GM23248 (cell line): ENCODE results near the gene LBHD1. TPM values are rescaled to one million over a fixed set of nuclear protein-coding genes. Genes with fewer than 3 reads are reported as not detected.
A peak's percentile ranks its signal among the peaks of the same experiment; 100 is the strongest.

Experiments used
- DNase-seq: peaks from one replicate; pipeline ENCODE4 v3.0.0-alpha.2; 2015
- H2AFZ ChIP-seq: fragments of 200-600 bp; sonication (generic); 2 replicates; pipeline ENCODE4 v1.6.1; 2016; ENCODE audit warnings: antibody characterized with exemption
- H3F3A ChIP-seq: fragments of 200-600 bp; sonication (generic); 2 replicates; pipeline ENCODE4 v1.6.1; 2016; ENCODE audit warnings: mild to moderate bottlenecking, antibody characterized with exemption, mixed run types; ENCODE audit not compliant: insufficient read depth
- H3K27ac ChIP-seq: fragments of 200-600 bp; sonication (generic); 2 replicates; pipeline ENCODE4 v1.5.1; 2016; ENCODE audit warnings: mild to moderate bottlenecking
- H3K27me3 ChIP-seq: fragments of 200-600 bp; sonication (generic); replicated peaks from 2 replicates; pipeline ENCODE4 v1.6.1; 2016; ENCODE audit warnings: mild to moderate bottlenecking; ENCODE audit not compliant: insufficient read depth
- H3K36me3 ChIP-seq: fragments of 200-600 bp; sonication (generic); 2 replicates; pipeline ENCODE4 v1.6.1; 2016; ENCODE audit warnings: low read depth, mild to moderate bottlenecking
- H3K4me1 ChIP-seq: fragments of 200-600 bp; sonication (generic); 2 replicates; pipeline ENCODE4 v1.6.1; 2016; ENCODE audit warnings: mild to moderate bottlenecking; ENCODE audit not compliant: insufficient read depth
- H3K4me2 ChIP-seq: fragments of 200-600 bp; sonication (generic); one replicate; pipeline ENCODE4 v1.6.1; 2016; ENCODE audit warnings: mild to moderate bottlenecking; ENCODE audit not compliant: unreplicated experiment
- H3K4me3 ChIP-seq: fragments of 200-600 bp; sonication (generic); 2 replicates; pipeline ENCODE4 v1.5.1; 2016; ENCODE audit warnings: mild to moderate bottlenecking
- H3K79me2 ChIP-seq: fragments of 200-600 bp; sonication (generic); 2 replicates; pipeline ENCODE4 v1.6.1; 2016; ENCODE audit warnings: mild to moderate bottlenecking; ENCODE audit not compliant: insufficient read depth
- H3K9ac ChIP-seq: fragments of 200-600 bp; sonication (generic); 2 replicates; pipeline ENCODE4 v1.6.1; 2016; ENCODE audit warnings: mild to moderate bottlenecking
- H3K9me2 ChIP-seq: fragments of 200-600 bp; sonication (generic); 2 replicates; pipeline ENCODE4 v1.6.1; 2016; ENCODE audit warnings: mixed run types, mild to moderate bottlenecking, moderate library complexity; ENCODE audit not compliant: insufficient read depth
- H3K9me3 ChIP-seq: fragments of 200-600 bp; sonication (generic); one replicate; pipeline ENCODE4 v1.6.1; 2017; ENCODE audit warnings: low read depth
- H4K20me1 ChIP-seq: fragments of 200-600 bp; sonication (generic); 2 replicates; pipeline ENCODE4 v1.6.0; 2016; ENCODE audit not compliant: insufficient read depth
- EZH2 ChIP-seq: fragments of 200-600 bp; sonication (generic); IDR thresholded peaks from 2 replicates; pipeline ENCODE4 v1.6.1; 2018; ENCODE audit warnings: antibody characterized with exemption, mild to moderate bottlenecking; ENCODE audit not compliant: insufficient read depth, poor library complexity, severe bottlenecking
- EZH2phosphoT487 ChIP-seq: fragments of 200-600 bp; sonication (generic); IDR thresholded peaks from 2 replicates; pipeline ENCODE4 v1.6.1; 2018; ENCODE audit warnings: antibody characterized with exemption, moderate library complexity, mild to moderate bottlenecking, low read depth; ENCODE audit not compliant: insufficient read depth
- WGBS, 2 experiments: methylation state at CpG; one replicate each; pipeline ENCODE4 v1.1.6; 2015 to 2017; ENCODE audit warnings: low lambda C conversion rate in 2 of 2, low coverage in 1 of 2; ENCODE audit errors: missing lambda C conversion rate in 2 of 2; 5-methylcytosine and 5-hydroxymethylcytosine counted together
- in situ Hi-C: fragments of 300-500 bp; cut with MboI; formaldehyde crosslinking; loops from 2 replicates; pipeline ENCODE4 v1.15.0; 2020
- polyA plus RNA-seq: library from polyadenylated mRNA; unstranded; fragments of >200 nt; fragmentation: Nextera tagmentation; extraction: Ambion mirVana; gene quantifications from 2 replicates; pipeline ENCODE4 v1.2.1, GENCODE V29; 2016
- total RNA-seq: library from RNA; depleted of rRNA; stranded (reverse); fragments of >200 nt; shearing (Covaris generic); gene quantifications from 2 replicates; pipeline ENCODE4 v1.2.3, GENCODE V29; 2014; rRNA removed

Gene LBHD1
- total RNA-seq, result 5.8 and 12.6 TPM in 2 replicates
- 3.6 and 4.3 TPM in 2 replicates for polyA plus RNA-seq

GRCh38 chr11:62671608-62672389, at the start of gene LBHD1, which contains the start of gene UQCC3:
Gene LBHD1, minus strand, starts transcription at chr11:62672267. Its CDS starts 2,236 bp downstream, at chr11:62670031.
Gene UQCC3, plus strand, starts transcription at chr11:62671673. Its CDS starts 73 bp downstream, at chr11:62671746.
- H4K20me1 ChIP-seq, result no peaks in the 10 kb centered on the region
- in situ Hi-C loops, result no loop called here

GRCh38 chr11:62719302-62719978, 47.4 kb upstream of the LBHD1 start:
- Histone ChIP-seq H3K9me3 (no peaks in the 10 kb centered on the region), H3K4me3 (no peak overlapping the region), H3K9me2 (no peaks in the 10 kb centered on the region), H3K27ac (peak overlapping the region; percentile 42), H3K27me3 (no peaks in the 10 kb centered on the region), H4K20me1 (0 out of 2 replicates have a peak, but pooled peaks cover 3% of the 10 kb centered on the region), H2AFZ (no peak overlapping the region), H3F3A (peaks cover 51% of the 10 kb centered on the region), H3K9ac (peak overlapping the region; percentile 5; the same call in 1 of the 2 replicates), H3K79me2 (peaks cover 98% of the 10 kb centered on the region), H3K4me1 (peaks cover 19% of the 10 kb centered on the region; the same call in 1 of the 2 replicates), H3K4me2 (no peak overlapping the region), H3K36me3 (peaks cover 84% of the 10 kb centered on the region)
- in situ Hi-C loops, result no loop called here
- WGBS, 2 experiments, result 69 to 73% methylated on average over 2 of the region's 2 CpGs
- no peak for TF ChIP-seq EZH2phosphoT487
- TF ChIP-seq EZH2, result no peak
- DNase-seq, result peak; percentile 33

More at GRCh38 chr11:62671608-62672389, at the start of gene LBHD1, which contains the start of gene UQCC3:
- H3K4me2 ChIP-seq, result peak within 1 kb of the TSS; percentile 83
- H3K4me3 ChIP-seq, result peak within 1 kb of the TSS; percentile 85
- WGBS, 2 experiments, result 1% methylated on average over 57 to 58 of the region's 59 CpGs
- TF ChIP-seq EZH2phosphoT487 (no peak), EZH2 (no peak)
- no peaks in the 10 kb centered on the region for H3K9me3 ChIP-seq
- peak within 1 kb of the TSS; percentile 84 for H2AFZ ChIP-seq
- peaks cover 12% of the 10 kb centered on the region for H3K4me1 ChIP-seq
- peak within 1 kb of the TSS; percentile 89 for H3K9ac ChIP-seq
- peak; percentile 91 for DNase-seq
- H3K79me2 ChIP-seq, result peaks cover 69% of the 10 kb centered on the region
- peaks cover 4% of the 10 kb centered on the region; the same call in 1 of the 2 replicates for H3K36me3 ChIP-seq
- H3K9me2 ChIP-seq, result no peaks in the 10 kb centered on the region
- H3K27ac ChIP-seq, result peak within 1 kb of the TSS; percentile 85
- peaks cover 39% of the 10 kb centered on the region for H3F3A ChIP-seq
- H3K27me3 ChIP-seq, result no peaks in the 10 kb centered on the region

DNA sequence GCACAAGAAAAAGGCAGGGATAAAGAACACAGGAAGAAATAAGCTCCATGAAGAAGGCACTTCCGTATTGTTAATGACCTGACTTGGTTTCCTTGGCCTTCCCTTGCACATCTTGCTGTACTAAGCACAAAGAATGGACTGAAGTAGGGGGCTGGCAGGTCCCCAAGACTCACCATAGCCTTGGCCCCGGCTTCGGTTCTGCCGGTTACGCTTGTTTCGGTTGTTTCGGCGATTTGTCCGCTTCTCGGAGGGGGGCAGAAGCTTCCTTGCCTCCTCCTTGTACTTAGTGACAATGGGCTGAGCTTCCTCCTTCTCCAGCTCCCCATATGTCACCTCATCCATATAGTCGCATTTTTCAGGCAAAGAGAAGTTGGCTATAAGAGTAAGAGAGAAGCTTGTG, 44.7 kb upstream of the LBHD1 start:
- H3K9ac ChIP-seq, result no peak overlapping the region
- H3K27ac ChIP-seq, result no peak overlapping the region; the same call in 1 of the 2 replicates
- peaks cover 61% of the 10 kb centered on the region for H3F3A ChIP-seq
- no peak overlapping the region for H3K4me2 ChIP-seq
- H3K9me2 ChIP-seq, result no peaks in the 10 kb centered on the region
- H4K20me1 ChIP-seq, result no peaks in the 10 kb centered on the region
- in situ Hi-C loops, result no loop called here
- H3K79me2 ChIP-seq, result peaks cover 88% of the 10 kb centered on the region
- H3K4me3 ChIP-seq, result no peak overlapping the region
- no peak for DNase-seq
- H3K27me3 ChIP-seq, result no peaks in the 10 kb centered on the region
- 0 out of 2 replicates have a peak, but pooled peaks cover 8% of the 10 kb centered on the region for H3K4me1 ChIP-seq
- TF ChIP-seq EZH2phosphoT487 (no peak), EZH2 (no peak)
- H2AFZ ChIP-seq, result no peak overlapping the region
- no peaks in the 10 kb centered on the region for H3K9me3 ChIP-seq
- H3K36me3 ChIP-seq, result peaks cover 78% of the 10 kb centered on the region
- WGBS, 2 experiments, result 84 to 85% methylated on average over 11 of the region's 11 CpGs

DNA sequence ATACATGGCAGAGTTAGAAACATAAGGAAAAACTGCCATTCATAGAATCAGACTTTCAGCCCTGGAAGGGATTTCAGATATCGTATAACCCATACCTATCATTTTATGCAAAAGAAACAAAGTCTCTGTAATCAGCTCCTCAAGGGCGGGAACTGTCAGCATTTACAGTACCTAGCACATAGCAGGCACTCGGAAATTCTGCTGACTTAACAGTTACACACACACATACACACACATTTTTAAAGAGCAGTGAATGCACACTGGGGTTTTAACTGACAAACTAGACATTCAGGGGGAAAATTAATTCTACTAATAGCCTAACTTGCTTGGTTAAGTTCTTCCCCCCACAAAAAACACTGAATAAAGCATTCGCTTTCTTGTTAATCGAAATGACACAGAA, 44.1 kb upstream of the LBHD1 start:
- 0 out of 2 replicates have a peak, but pooled peaks cover 8% of the 10 kb centered on the region for H3K4me1 ChIP-seq
- WGBS, 2 experiments, result 72 to 73% methylated on average over 5 of the region's 5 CpGs
- H3K4me2 ChIP-seq, result no peak overlapping the region
- no peak overlapping the region for H3K9ac ChIP-seq
- no peaks in the 10 kb centered on the region for H3K9me2 ChIP-seq
- H3K36me3 ChIP-seq, result peaks cover 75% of the 10 kb centered on the region
- no peaks in the 10 kb centered on the region for H3K27me3 ChIP-seq
- H3K4me3 ChIP-seq, result no peak overlapping the region
- H3K79me2 ChIP-seq, result peaks cover 82% of the 10 kb centered on the region
- H3K27ac ChIP-seq, result no peak overlapping the region; the same call in 1 of the 2 replicates
- H3F3A ChIP-seq, result peaks cover 67% of the 10 kb centered on the region
- no peaks in the 10 kb centered on the region for H4K20me1 ChIP-seq
- no peaks in the 10 kb centered on the region for H3K9me3 ChIP-seq
- TF ChIP-seq EZH2 (no peak), EZH2phosphoT487 (no peak)
- in situ Hi-C loops, result no loop called here
- no peak overlapping the region for H2AFZ ChIP-seq
- no peak for DNase-seq
